WERI-Rb-1 (cell line): ENCODE measurements around the gene PIP5K1B.

Experiments used
- DNase-seq: peaks from one replicate; pipeline ENCODE4 v3.0.0-alpha.2; 2020
- H3K27ac ChIP-seq: fragments of 250-450 bp; sonication (Bioruptor Pico); 2 replicates; pipeline ENCODE4 v1.5.1; 2020; ENCODE audit warnings: mild to moderate bottlenecking, moderate library complexity
- H3K27me3 ChIP-seq: fragments of 250-450 bp; sonication (Bioruptor Pico); 2 replicates; pipeline ENCODE4 v1.5.1; 2021; ENCODE audit warnings: mild to moderate bottlenecking, low read depth, moderate library complexity; ENCODE audit not compliant: insufficient read depth, severe bottlenecking
- H3K36me3 ChIP-seq: fragments of 250-450 bp; sonication (Bioruptor Pico); 2 replicates; pipeline ENCODE4 v1.5.1; 2020; ENCODE audit warnings: mild to moderate bottlenecking, moderate library complexity
- H3K4me3 ChIP-seq: 2 replicates; pipeline ENCODE4 v1.5.1; 2011; ENCODE audit warnings: low read depth, mild to moderate bottlenecking, control low read depth, low read length
- H3K9me3 ChIP-seq: fragments of 250-450 bp; sonication (Bioruptor Pico); 2 replicates; pipeline ENCODE4 v1.5.1; 2021; ENCODE audit warnings: mild to moderate bottlenecking, moderate library complexity; ENCODE audit not compliant: severe bottlenecking
- CTCF ChIP-seq: IDR thresholded peaks from 2 replicates; pipeline ENCODE4 v1.5.1; 2011; ENCODE audit warnings: low read depth, mild to moderate bottlenecking, control low read depth, inconsistent platforms, low read length

Gene PIP5K1B

GRCh38 chr9:68741234-68741633, 36.2 kb downstream of the PIP5K1B start:
- Histone ChIP-seq H3K27me3 (peaks cover 26% of the 10 kb centered on the region), H3K27ac (no peak overlapping the region), H3K36me3 (no peaks in the 10 kb centered on the region), H3K4me3 (no peak overlapping the region), H3K9me3 (no peaks in the 10 kb centered on the region)
- no peak for DNase-seq
- TF ChIP-seq CTCF: no peak

- no peaks in the 10 kb centered on the region for H3K9me3 ChIP-seq
- DNase-seq: no peak
- H3K27me3 ChIP-seq: peaks cover 26% of the 10 kb centered on the region
- H3K36me3 ChIP-seq: no peaks in the 10 kb centered on the region
- no peak for TF ChIP-seq CTCF
- H3K4me3 ChIP-seq: no peak overlapping the region
- no peak overlapping the region for H3K27ac ChIP-seq
These were observed 36.8 kb downstream of the PIP5K1B start for GRCh38 chr9:68741704-68742332.

- Histone ChIP-seq H3K27ac (no peak overlapping the region), H3K4me3 (no peak overlapping the region), H3K9me3 (no peaks in the 10 kb centered on the region), H3K27me3 (peaks cover 26% of the 10 kb centered on the region), H3K36me3 (no peaks in the 10 kb centered on the region)
- TF ChIP-seq CTCF: no peak
- DNase-seq: no peak
These were observed 37.3 kb downstream of the PIP5K1B start for GRCh38 chr9:68742333-68742730.

- Histone ChIP-seq H3K36me3 (no peaks in the 10 kb centered on the region), H3K9me3 (no peaks in the 10 kb centered on the region), H3K27ac (no peak overlapping the region), H3K27me3 (peaks cover 16% of the 10 kb centered on the region), H3K4me3 (no peak overlapping the region)
- no peak for DNase-seq
- no peak for TF ChIP-seq CTCF
These were observed 39.4 kb downstream of the PIP5K1B start for GRCh38 chr9:68744426-68744825.

- no peak for TF ChIP-seq CTCF
- no peak for DNase-seq
- Histone ChIP-seq H3K27ac (no peak overlapping the region), H3K36me3 (no peaks in the 10 kb centered on the region), H3K9me3 (no peaks in the 10 kb centered on the region), H3K27me3 (peaks cover 13% of the 10 kb centered on the region), H3K4me3 (no peak overlapping the region)
These were observed 41.5 kb downstream of the PIP5K1B start for GRCh38 chr9:68746525-68746924.

GRCh38 chr9:68747043-68747533, 42.0 kb downstream of the PIP5K1B start:
- no peak for TF ChIP-seq CTCF
- Histone ChIP-seq H3K36me3 (no peaks in the 10 kb centered on the region), H3K27me3 (peaks cover 10% of the 10 kb centered on the region), H3K27ac (no peak overlapping the region), H3K9me3 (no peaks in the 10 kb centered on the region), H3K4me3 (no peak overlapping the region)
- DNase-seq: no peak
